OCI-LY1 (cell line): ENCODE data around the gene ARAP3.

Experiments used
- H2AFZ ChIP-seq: fragments of 200-600 bp; sonication (generic), shearing (Covaris generic); 2 replicates; pipeline ENCODE4 v1.6.0; 2014; ENCODE audit warnings: antibody characterized with exemption, mild to moderate bottlenecking, low read length
- H3F3A ChIP-seq: fragments of 200-600 bp; sonication (generic), shearing (Covaris generic); 2 replicates; pipeline ENCODE4 v1.6.0; 2014; ENCODE audit warnings: mild to moderate bottlenecking, antibody characterized with exemption, low read length, moderate library complexity; ENCODE audit not compliant: insufficient read depth
- H3K27ac ChIP-seq: fragments of 200-600 bp; sonication (generic); 2 replicates; pipeline ENCODE4 v1.5.1; 2014; ENCODE audit warnings: low read length, mixed run types, mild to moderate bottlenecking, low read depth; ENCODE audit not compliant: poor library complexity, severe bottlenecking
- H3K27me3 ChIP-seq: fragments of 200-600 bp; sonication (generic); 2 replicates; pipeline ENCODE4 v1.6.0; 2014; ENCODE audit warnings: antibody characterized with exemption, mild to moderate bottlenecking, low read length, moderate library complexity; ENCODE audit not compliant: insufficient read depth
- H3K36me3 ChIP-seq: fragments of 200-600 bp; sonication (generic); 2 replicates; pipeline ENCODE4 v1.6.1; 2014; ENCODE audit warnings: mild to moderate bottlenecking, antibody characterized with exemption, low read length, moderate library complexity, mixed read lengths; ENCODE audit not compliant: insufficient read depth
- H3K4me1 ChIP-seq: fragments of 200-600 bp; sonication (generic); 2 replicates; pipeline ENCODE4 v1.5.1; 2014; ENCODE audit warnings: mild to moderate bottlenecking, low read length, moderate library complexity; ENCODE audit not compliant: insufficient read depth, severe bottlenecking
- H3K4me2 ChIP-seq: fragments of 200-600 bp; sonication (generic), shearing (Covaris generic); 2 replicates; pipeline ENCODE4 v1.6.1; 2014; ENCODE audit warnings: low read length
- H3K4me3 ChIP-seq: fragments of 200-600 bp; sonication (generic); 2 replicates; pipeline ENCODE4 v1.5.1; 2014; ENCODE audit warnings: low read length, low read depth, mild to moderate bottlenecking, mixed read lengths; ENCODE audit not compliant: poor library complexity, severe bottlenecking
- H3K79me2 ChIP-seq: fragments of 200-600 bp; shearing (Covaris generic); 2 replicates; pipeline ENCODE4 v1.6.1; 2016; ENCODE audit warnings: mixed run types, low read length, mixed read lengths; ENCODE audit not compliant: insufficient read depth
- H3K9ac ChIP-seq: fragments of 200-600 bp; sonication (generic), shearing (Covaris generic); 2 replicates; pipeline ENCODE4 v1.6.1; 2014; ENCODE audit warnings: mild to moderate bottlenecking, low read length, mixed read lengths
- H3K9me2 ChIP-seq: fragments of 200-600 bp; sonication (generic), shearing (Covaris generic); 2 replicates; pipeline ENCODE4 v1.6.1; 2014; ENCODE audit warnings: low read depth, mild to moderate bottlenecking, low read length, mixed read lengths
- H3K9me3 ChIP-seq: fragments of 200-600 bp; shearing (Covaris generic); 2 replicates; pipeline ENCODE4 v1.6.1; 2014; ENCODE audit warnings: low read length, mixed read lengths
- H4K20me1 ChIP-seq: fragments of 200-600 bp; sonication (generic), shearing (Covaris generic); 2 replicates; pipeline ENCODE4 v1.6.0; 2016; ENCODE audit warnings: mild to moderate bottlenecking, low read length; ENCODE audit not compliant: insufficient read depth
- EZH2 ChIP-seq: fragments of 200-600 bp; sonication (generic), shearing (Covaris generic); IDR thresholded peaks from 2 replicates; pipeline ENCODE4 v1.8.0; 2017; ENCODE audit warnings: borderline replicate concordance, mixed run types, mild to moderate bottlenecking, antibody characterized with exemption, low read length, moderate library complexity, mixed read lengths
- TF ChIP-seq, protein P1 (sequence below): fragments of 200-600 bp; sonication (generic), shearing (Covaris generic); IDR thresholded peaks from 2 replicates; pipeline ENCODE4 v1.5.1; 2017; ENCODE audit warnings: mild to moderate bottlenecking, antibody characterized with exemption, low read length, moderate library complexity, mixed read lengths

Gene ARAP3

DNA sequence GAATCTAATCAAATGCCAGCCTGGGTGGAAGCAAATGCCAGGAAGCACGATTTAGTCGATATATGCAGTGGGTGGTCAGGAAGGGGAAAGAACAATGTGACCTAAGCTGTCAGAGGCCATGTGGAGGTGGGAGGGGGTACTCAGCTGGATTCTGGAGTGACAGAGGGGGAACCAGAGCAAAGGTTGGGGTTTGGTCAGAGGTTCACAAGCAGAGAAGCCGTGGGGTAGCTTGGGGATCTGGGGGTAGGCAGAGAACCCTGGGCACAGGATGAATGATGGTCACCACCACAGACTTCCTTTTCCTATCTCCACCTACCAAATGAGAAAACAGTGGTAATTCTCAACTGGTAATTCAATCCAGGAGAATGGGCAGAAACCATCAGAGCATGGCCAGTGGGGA is 24.1 kb upstream of the ARAP3 start:
- TF ChIP-seq, protein P1, sequence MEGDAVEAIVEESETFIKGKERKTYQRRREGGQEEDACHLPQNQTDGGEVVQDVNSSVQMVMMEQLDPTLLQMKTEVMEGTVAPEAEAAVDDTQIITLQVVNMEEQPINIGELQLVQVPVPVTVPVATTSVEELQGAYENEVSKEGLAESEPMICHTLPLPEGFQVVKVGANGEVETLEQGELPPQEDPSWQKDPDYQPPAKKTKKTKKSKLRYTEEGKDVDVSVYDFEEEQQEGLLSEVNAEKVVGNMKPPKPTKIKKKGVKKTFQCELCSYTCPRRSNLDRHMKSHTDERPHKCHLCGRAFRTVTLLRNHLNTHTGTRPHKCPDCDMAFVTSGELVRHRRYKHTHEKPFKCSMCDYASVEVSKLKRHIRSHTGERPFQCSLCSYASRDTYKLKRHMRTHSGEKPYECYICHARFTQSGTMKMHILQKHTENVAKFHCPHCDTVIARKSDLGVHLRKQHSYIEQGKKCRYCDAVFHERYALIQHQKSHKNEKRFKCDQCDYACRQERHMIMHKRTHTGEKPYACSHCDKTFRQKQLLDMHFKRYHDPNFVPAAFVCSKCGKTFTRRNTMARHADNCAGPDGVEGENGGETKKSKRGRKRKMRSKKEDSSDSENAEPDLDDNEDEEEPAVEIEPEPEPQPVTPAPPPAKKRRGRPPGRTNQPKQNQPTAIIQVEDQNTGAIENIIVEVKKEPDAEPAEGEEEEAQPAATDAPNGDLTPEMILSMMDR = no peak
- no peak for TF ChIP-seq EZH2
- no peaks in the 10 kb centered on the region for H3K79me2 ChIP-seq

GRCh38 chr5:141705469-141705868 is 23.4 kb upstream of the ARAP3 start:
- H3K9me2 ChIP-seq = no peaks in the 10 kb centered on the region
- H4K20me1 ChIP-seq = no peaks in the 10 kb centered on the region
- no peaks in the 10 kb centered on the region for H3K27me3 ChIP-seq
- H3K4me1 ChIP-seq = peaks cover 5% of the 10 kb centered on the region
- H3K4me2 ChIP-seq = no peak overlapping the region
- H3K36me3 ChIP-seq = no peaks in the 10 kb centered on the region
- no peaks in the 10 kb centered on the region for H3K9me3 ChIP-seq
- no peaks in the 10 kb centered on the region for H3F3A ChIP-seq
- no peak overlapping the region for H2AFZ ChIP-seq
- no peak overlapping the region for H3K27ac ChIP-seq
- TF ChIP-seq, protein P1 = no peak
- TF ChIP-seq EZH2 = no peak
- H3K9ac ChIP-seq = no peak overlapping the region
- H3K4me3 ChIP-seq = no peak overlapping the region
- no peaks in the 10 kb centered on the region for H3K79me2 ChIP-seq

More for the DNA sequence above, 24.1 kb upstream of the ARAP3 start:
- peaks cover 5% of the 10 kb centered on the region for H3K4me1 ChIP-seq
- H3K4me3 ChIP-seq = no peak overlapping the region
- H4K20me1 ChIP-seq = no peaks in the 10 kb centered on the region
- no peak overlapping the region for H2AFZ ChIP-seq
- no peaks in the 10 kb centered on the region for H3K27me3 ChIP-seq
- H3F3A ChIP-seq = no peaks in the 10 kb centered on the region
- H3K27ac ChIP-seq = no peak overlapping the region
- H3K9me2 ChIP-seq = no peaks in the 10 kb centered on the region
- no peak overlapping the region for H3K9ac ChIP-seq
- H3K9me3 ChIP-seq = no peaks in the 10 kb centered on the region
- H3K36me3 ChIP-seq = no peaks in the 10 kb centered on the region
- H3K4me2 ChIP-seq = no peak overlapping the region

DNA sequence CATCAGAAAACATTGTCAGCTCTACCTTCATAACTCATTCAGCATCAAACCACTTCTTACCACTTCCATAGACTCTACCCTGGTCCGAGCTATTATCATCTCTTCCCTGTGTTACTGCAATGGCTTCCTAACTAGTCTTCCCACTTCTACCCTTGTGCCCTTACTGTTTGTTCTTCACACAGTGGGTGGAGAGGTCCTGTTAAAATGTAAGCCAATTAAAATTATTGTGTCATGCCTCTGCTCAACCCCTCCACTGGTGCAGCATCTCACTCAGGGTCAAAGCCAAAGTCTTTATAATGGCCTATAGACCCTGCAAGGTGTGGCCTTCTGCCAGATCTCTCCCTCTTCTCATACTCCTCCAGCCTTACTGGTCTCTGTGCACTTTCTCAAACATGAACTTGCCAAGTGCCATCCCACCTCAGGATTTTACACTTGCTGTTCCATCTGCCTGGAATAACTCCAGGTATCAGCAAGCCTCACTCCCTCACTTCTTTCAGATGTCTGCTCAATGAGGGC is 22.8 kb upstream of the ARAP3 start:
- Histone ChIP-seq H2AFZ (no peak overlapping the region), H3K27me3 (no peaks in the 10 kb centered on the region), H4K20me1 (no peaks in the 10 kb centered on the region), H3K9me2 (no peaks in the 10 kb centered on the region), H3K27ac (no peak overlapping the region), H3K79me2 (no peaks in the 10 kb centered on the region), H3F3A (no peaks in the 10 kb centered on the region), H3K4me2 (no peak overlapping the region), H3K4me3 (no peak overlapping the region), H3K4me1 (peaks cover 5% of the 10 kb centered on the region), H3K36me3 (no peaks in the 10 kb centered on the region), H3K9ac (no peak overlapping the region), H3K9me3 (no peaks in the 10 kb centered on the region)
- TF ChIP-seq EZH2 = no peak
- TF ChIP-seq, protein P1 = no peak
